GM12874 (cell line): ENCODE results near the gene PRH1.

Experiments used
- TF ChIP-seq, protein P1 (sequence below): IDR thresholded peaks from 2 replicates; pipeline ENCODE4 v1.5.1; 2011; ENCODE audit warnings: low read depth, mild to moderate bottlenecking, control low read depth, low read length, moderate library complexity; ENCODE audit not compliant: insufficient read depth

PRH1 gene

DNA sequence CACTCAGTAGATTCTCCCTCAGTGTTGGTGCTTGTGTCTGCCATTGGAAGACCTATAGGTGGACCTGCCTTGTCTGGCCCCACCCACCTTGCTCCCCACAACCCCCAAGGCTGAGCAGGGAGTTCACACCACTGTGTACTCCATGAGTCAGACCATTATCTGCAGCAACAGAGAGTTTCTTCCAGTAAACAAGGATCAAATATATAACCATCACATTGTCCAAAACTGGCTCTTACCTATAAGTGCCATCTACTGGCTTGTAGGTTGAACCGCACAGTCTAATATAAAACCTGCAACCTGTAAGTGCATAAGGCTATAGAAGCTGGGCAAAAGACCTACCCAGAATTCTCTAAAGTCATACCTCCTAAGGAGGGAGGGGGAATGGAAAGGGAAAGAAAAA lies 17.4 kb upstream of the PRH1 start:
- TF ChIP-seq, protein P1, sequence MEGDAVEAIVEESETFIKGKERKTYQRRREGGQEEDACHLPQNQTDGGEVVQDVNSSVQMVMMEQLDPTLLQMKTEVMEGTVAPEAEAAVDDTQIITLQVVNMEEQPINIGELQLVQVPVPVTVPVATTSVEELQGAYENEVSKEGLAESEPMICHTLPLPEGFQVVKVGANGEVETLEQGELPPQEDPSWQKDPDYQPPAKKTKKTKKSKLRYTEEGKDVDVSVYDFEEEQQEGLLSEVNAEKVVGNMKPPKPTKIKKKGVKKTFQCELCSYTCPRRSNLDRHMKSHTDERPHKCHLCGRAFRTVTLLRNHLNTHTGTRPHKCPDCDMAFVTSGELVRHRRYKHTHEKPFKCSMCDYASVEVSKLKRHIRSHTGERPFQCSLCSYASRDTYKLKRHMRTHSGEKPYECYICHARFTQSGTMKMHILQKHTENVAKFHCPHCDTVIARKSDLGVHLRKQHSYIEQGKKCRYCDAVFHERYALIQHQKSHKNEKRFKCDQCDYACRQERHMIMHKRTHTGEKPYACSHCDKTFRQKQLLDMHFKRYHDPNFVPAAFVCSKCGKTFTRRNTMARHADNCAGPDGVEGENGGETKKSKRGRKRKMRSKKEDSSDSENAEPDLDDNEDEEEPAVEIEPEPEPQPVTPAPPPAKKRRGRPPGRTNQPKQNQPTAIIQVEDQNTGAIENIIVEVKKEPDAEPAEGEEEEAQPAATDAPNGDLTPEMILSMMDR, result no peak

DNA sequence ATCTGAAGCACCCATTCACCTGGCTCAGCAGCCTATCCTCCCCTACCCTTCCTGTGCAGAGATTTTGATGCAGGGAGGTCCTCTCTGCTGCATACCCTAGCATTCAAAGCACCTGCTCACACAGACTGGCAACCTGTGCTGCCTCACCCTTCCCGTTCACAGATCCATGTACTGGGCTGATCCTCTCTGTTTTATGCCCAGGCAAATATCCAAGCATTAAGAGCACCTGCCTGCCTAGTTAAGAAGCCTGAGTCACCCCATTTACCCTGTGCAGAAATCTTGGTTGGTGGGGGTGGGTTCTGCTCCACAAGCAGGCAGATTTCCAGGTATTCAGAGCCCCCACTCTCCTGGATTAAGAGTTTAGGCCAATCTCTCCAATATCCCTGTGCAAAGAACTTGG lies 16.9 kb upstream of the PRH1 start:
- TF ChIP-seq, protein P1, result no peak

DNA sequence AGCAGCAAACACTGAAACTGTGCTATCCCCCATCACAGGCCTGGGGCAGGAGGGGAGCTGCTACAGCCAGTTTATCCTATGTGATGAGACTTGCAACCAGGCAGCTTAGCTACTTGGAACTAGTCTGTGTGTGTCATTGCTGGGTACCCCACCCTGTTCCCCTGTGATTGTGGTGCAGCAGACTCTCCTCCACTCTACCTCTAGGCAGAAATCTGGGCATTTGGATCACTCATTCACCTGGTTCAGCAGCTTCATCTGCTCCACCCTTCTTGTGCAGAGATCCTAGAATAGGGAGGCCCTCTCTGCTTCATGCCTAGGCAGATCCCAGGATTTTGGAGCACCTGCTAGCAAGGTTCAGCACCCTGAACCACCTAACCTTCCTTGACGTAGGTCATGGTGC lies 16.5 kb upstream of the PRH1 start:
- TF ChIP-seq, protein P1, result no peak

DNA sequence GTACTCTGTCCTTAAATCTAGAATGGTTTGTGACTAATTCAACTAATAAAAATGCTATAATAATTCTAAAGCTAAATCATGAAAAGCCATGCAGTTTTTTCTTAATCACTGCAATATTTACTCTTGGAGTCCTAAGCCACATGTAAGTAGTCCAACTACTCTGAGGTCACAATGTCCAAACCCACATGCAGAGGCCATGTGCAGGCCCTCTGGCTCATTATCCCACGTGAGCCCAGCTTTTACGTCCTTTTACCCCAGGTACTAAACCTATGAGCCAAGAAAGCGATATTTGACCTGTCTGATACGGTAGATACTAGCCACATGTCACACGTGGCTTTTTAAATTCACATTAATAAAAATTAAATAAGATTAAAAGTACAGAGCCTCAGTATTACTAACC lies 12.8 kb upstream of the PRH1 start:
- TF ChIP-seq, protein P1, result no peak

DNA sequence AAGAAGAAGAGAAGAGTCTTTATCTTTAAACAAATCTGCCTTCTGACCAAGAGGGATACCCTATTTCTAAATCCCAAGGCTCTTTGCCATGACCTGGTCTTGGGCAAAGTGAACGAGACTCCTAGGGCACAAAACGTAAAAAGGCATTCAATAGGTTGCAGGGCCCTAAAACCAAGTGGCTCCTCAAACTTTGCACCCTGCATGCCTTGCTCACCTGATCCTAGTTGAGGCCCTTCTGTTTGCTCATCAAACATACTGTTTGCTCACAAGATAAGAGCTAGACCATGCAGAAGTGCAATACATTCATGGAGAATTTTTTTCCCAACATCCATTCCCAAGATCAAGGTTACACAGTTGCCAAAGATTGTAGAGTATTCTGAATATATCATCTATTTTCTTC lies 7.9 kb upstream of the PRH1 start:
- TF ChIP-seq, protein P1, result no peak

DNA sequence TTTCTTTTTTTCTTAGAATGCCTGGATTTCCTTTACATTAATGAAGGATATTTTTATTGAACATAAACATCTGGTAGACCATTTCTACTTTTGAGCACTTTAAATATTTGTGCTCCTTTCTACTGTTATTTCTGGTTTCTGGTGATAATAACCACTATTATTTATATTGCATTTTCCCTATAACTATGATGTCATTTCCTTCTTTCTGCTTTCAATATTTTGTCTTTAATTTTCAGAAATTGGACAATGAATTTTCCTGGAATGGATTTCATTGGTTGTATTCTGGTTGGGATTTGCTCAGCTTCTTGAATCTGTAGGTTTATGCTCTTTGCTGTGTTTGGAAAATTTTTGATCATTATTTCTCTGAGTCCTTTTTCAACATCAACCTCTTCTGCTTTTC lies 5.2 kb upstream of the PRH1 start:
- TF ChIP-seq, protein P1, result no peak

DNA sequence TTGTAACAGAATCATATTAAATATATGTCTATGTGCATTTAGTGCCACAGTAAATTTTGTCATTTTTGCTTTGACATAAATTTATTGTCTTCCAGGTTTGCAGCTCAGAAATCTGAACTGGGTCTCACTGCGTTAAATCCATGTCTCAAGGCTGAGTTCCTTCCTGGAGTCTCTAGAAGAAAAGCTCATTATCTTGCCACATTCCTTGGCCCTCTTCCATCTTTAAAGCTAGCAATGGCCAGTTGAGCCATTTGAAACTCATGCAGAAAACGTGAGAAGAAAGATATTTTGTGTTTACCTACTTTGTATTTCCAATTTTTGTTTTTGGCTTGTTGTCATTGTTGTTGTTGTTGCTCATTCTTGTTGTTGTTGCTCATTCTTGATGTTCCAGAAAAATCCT lies 10.7 kb downstream of the PRH1 start:
- TF ChIP-seq, protein P1, result no peak

DNA sequence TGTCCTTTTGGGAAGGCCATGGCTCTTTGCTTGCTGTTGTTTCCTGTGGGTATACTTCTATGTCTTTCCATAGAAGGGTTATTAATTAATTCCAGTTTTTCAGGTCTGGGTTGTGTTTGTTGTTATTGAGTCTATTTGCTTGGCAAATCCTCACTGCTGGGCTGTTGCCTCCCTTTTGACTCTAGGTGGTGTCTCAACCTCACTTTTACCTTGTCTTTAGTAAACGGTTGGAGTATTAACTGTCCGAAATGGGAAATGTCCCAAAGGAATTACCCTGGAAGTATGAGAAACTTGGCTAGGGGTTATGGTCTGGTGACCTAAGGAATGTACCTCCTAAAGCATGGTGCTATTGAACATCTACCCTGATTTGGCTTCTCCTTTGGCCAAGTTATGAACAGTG lies 16.7 kb downstream of the PRH1 start:
- TF ChIP-seq, protein P1, result no peak
